Trophoblast cell (in vitro differentiated cells and primary cell): ENCODE results near the gene SLC22A16.
"Not testable (repeated sequence)": the region's sequence is repeated elsewhere in the genome, so short reads cannot be mapped to it uniquely, and the experiment has no call there.

Experiments used
- DNase-seq, 2 donors: peaks; one replicate each; pipeline ENCODE4 v3.0.0-alpha.2; 2016
- H2AFZ ChIP-seq: 2 replicates; pipeline ENCODE4 v1.6.1; 2013; ENCODE audit warnings: low read length, moderate library complexity, mild to moderate bottlenecking; ENCODE audit not compliant: insufficient read depth, poor library complexity
- H2AK5ac ChIP-seq: 2 replicates; pipeline ENCODE4 v1.6.1; 2013; ENCODE audit warnings: mild to moderate bottlenecking, low read length
- H2BK120ac ChIP-seq: 2 replicates; pipeline ENCODE4 v1.6.1; 2013; ENCODE audit warnings: low read length, mild to moderate bottlenecking, moderate library complexity; ENCODE audit not compliant: insufficient read depth, poor library complexity
- H2BK12ac ChIP-seq: 2 replicates; pipeline ENCODE4 v1.6.1; 2013; ENCODE audit warnings: mild to moderate bottlenecking, low read length, moderate library complexity
- H2BK5ac ChIP-seq: 2 replicates; pipeline ENCODE4 v1.6.1; 2013; ENCODE audit warnings: low read length, low read depth, moderate library complexity, mild to moderate bottlenecking; ENCODE audit not compliant: poor library complexity
- H3K14ac ChIP-seq: 2 replicates; pipeline ENCODE4 v1.6.1; 2013; ENCODE audit warnings: mild to moderate bottlenecking, low read length
- H3K18ac ChIP-seq: 2 replicates; pipeline ENCODE4 v1.6.1; 2013; ENCODE audit warnings: mild to moderate bottlenecking, low read length
- H3K23ac ChIP-seq: 2 replicates; pipeline ENCODE4 v1.6.1; 2013; ENCODE audit warnings: low read length
- H3K27ac ChIP-seq: 2 replicates; pipeline ENCODE4 v1.5.1; 2013; ENCODE audit warnings: low read depth, mild to moderate bottlenecking, inconsistent platforms, low read length, moderate library complexity
- H3K27me3 ChIP-seq: 2 replicates; pipeline ENCODE4 v1.6.1; 2013; ENCODE audit warnings: inconsistent platforms, mild to moderate bottlenecking, low read length, moderate library complexity; ENCODE audit not compliant: insufficient read depth
- H3K36me3 ChIP-seq, 2 experiments: 1 replicate in 1 of 2; 2 replicates in 1 of 2; pipeline ENCODE4 v1.6.1; 2013; ENCODE audit warnings: low read length in 2 of 2, mild to moderate bottlenecking in 2 of 2, moderate library complexity in 1 of 2; ENCODE audit not compliant: insufficient read depth in 2 of 2, control insufficient read depth in 1 of 2
- H3K4ac ChIP-seq: 2 replicates; pipeline ENCODE4 v1.6.1; 2013; ENCODE audit warnings: low read depth, mild to moderate bottlenecking, low read length, moderate library complexity
- H3K4me1 ChIP-seq, 2 experiments: 1 replicate in 1 of 2; 2 replicates in 1 of 2; pipeline ENCODE4 v1.6.1; 2013; ENCODE audit warnings: low read length in 2 of 2, mild to moderate bottlenecking in 2 of 2, moderate library complexity in 1 of 2; ENCODE audit not compliant: insufficient read depth in 2 of 2, control insufficient read depth in 1 of 2
- H3K4me2 ChIP-seq: 2 replicates; pipeline ENCODE4 v1.6.1; 2013; ENCODE audit warnings: inconsistent platforms, mild to moderate bottlenecking, low read length, moderate library complexity
- H3K4me3 ChIP-seq: 2 replicates; pipeline ENCODE4 v1.5.1; 2013; ENCODE audit warnings: mild to moderate bottlenecking, low read depth, low read length, inconsistent platforms
- H3K79me1 ChIP-seq: one replicate; pipeline ENCODE4 v1.6.1; 2013; ENCODE audit warnings: low read length
- H3K79me2 ChIP-seq: 2 replicates; pipeline ENCODE4 v1.6.1; 2013; ENCODE audit warnings: low read length, mild to moderate bottlenecking; ENCODE audit not compliant: control insufficient read depth, insufficient read depth, poor library complexity
- H3K9ac ChIP-seq: 2 replicates; pipeline ENCODE4 v1.6.1; 2013; ENCODE audit warnings: mild to moderate bottlenecking, low read length
- H3K9me3 ChIP-seq: 2 replicates; pipeline ENCODE4 v1.6.1; 2013; ENCODE audit warnings: low read depth, mild to moderate bottlenecking, control low read depth, inconsistent platforms, low read length; ENCODE audit not compliant: insufficient read depth
- H4K12ac ChIP-seq: 2 replicates; pipeline ENCODE4 v1.6.1; 2013; ENCODE audit warnings: low read depth, mild to moderate bottlenecking, low read length, moderate library complexity
- H4K8ac ChIP-seq: 2 replicates; pipeline ENCODE4 v1.6.1; 2013; ENCODE audit warnings: low read depth, mild to moderate bottlenecking, low read length, moderate library complexity
- H4K91ac ChIP-seq: one replicate; pipeline ENCODE4 v1.6.1; 2013; ENCODE audit warnings: low read depth, mild to moderate bottlenecking, low read length, moderate library complexity
- WGBS: extraction: QIAGEN DNeasy Blood & Tissue Kit; methylation state at CpG from one replicate; pipeline ENCODE4 v1.1.7; 2013; ENCODE audit warnings: missing lambda C conversion rate; ENCODE audit not compliant: insufficient read length, insufficient coverage; ENCODE audit errors: extremely low coverage; 5-methylcytosine and 5-hydroxymethylcytosine counted together

Gene SLC22A16

DNA sequence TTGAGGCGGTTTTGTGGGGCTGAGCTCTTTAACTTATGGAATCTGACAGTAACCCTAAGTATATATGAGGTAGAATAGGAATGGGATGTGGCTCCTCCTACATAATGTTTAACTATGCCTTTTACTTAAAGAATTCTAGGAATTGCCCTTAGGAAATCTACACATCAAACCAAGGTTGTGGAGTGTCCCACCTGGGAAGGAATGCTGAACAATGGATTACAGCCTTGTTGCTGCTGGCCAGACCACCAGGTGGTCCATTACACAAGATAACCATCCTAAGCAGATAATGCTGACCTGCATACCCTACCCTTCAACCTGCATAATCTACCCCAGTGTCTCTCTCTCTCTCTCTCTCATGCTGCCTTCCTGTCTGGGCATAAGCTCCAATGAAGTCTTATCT lies 35.0 kb upstream of the SLC22A16 start:
- H3K27me3 ChIP-seq, result no peaks in the 10 kb centered on the region
- no peak overlapping the region for H2AK5ac ChIP-seq
- peaks cover 5% of the 10 kb centered on the region for H3K79me2 ChIP-seq
- no CpG with 5 or more reads among the region's 1 CpG for WGBS
- no peak overlapping the region for H2BK12ac ChIP-seq
- no peak overlapping the region for H3K9ac ChIP-seq
- peak overlapping the region; percentile 99 for H2BK5ac ChIP-seq
- H3K18ac ChIP-seq, result no peak overlapping the region
- peaks cover 24% of the 10 kb centered on the region for H3K79me1 ChIP-seq
- H4K8ac ChIP-seq, result no peak overlapping the region
- peak overlapping the region; percentile 99 for H4K91ac ChIP-seq
- H3K4me1 ChIP-seq, result peaks cover 14 to 18% of the 10 kb centered on the region in 2 experiments
- peak overlapping the region; percentile 91 for H3K27ac ChIP-seq
- no peak overlapping the region for H3K4me3 ChIP-seq
- H3K9me3 ChIP-seq, result peaks cover 4% of the 10 kb centered on the region
- H3K23ac ChIP-seq, result no peak overlapping the region
- peak; percentile 83 to 98 for DNase-seq
- no peak overlapping the region for H3K4me2 ChIP-seq
- H4K12ac ChIP-seq, result no peak overlapping the region
- H2AFZ ChIP-seq, result no peak overlapping the region
- H2BK120ac ChIP-seq, result no peak overlapping the region
- H3K14ac ChIP-seq, result no peak overlapping the region
- no peak overlapping the region for H3K4ac ChIP-seq
- H3K36me3 ChIP-seq, result no peaks in the 10 kb centered on the region

DNA sequence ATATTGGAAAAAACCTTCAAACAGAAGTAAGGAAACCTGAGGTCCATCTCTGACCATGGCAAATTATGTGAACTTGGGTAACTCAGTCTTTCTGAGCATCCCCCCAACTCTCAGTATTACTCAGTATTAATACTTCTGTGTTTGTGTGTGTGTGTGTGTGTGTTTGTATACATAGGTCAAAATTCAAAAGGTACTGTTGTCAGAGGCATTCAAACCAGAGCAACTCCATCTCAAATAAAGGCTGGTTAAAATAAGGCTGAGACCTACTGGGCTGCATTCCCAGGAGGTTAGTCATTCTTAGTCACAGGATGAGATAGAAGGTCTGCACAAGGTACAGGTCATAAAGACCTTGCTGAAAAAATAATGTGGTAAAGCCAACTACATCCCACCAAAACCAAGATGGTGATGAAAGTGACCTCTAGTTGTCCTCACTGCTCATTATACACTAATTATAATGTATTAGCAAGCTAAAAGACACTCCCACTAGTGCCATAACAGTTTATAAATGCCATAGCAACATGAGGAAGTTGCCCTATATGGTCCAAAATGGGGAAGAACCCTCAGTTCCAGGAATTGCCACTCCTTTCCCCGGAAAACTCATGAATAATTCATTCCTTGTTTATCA lies 33.3 kb upstream of the SLC22A16 start:
- no peak overlapping the region for H3K18ac ChIP-seq
- no peak overlapping the region for H4K12ac ChIP-seq
- H3K4me1 ChIP-seq, result peaks cover 14 to 18% of the 10 kb centered on the region in 2 experiments
- no peak overlapping the region for H3K9ac ChIP-seq
- H4K91ac ChIP-seq, result no peak overlapping the region
- no peak overlapping the region for H3K4me3 ChIP-seq
- no CpG with 5 or more reads among the region's 1 CpG for WGBS
- no peaks in the 10 kb centered on the region for H3K27me3 ChIP-seq
- peak overlapping the region; percentile 91 for H3K27ac ChIP-seq
- peaks cover 5% of the 10 kb centered on the region for H3K79me2 ChIP-seq
- no peak overlapping the region for H3K4ac ChIP-seq
- H3K4me2 ChIP-seq, result peak overlapping the region; percentile 19
- H3K14ac ChIP-seq, result no peak overlapping the region
- no peak overlapping the region for H3K23ac ChIP-seq
- peak overlapping the region; percentile 59 for H2BK5ac ChIP-seq
- H3K79me1 ChIP-seq, result peaks cover 24% of the 10 kb centered on the region
- no peak overlapping the region for H2BK12ac ChIP-seq
- H2BK120ac ChIP-seq, result peak overlapping the region; percentile 89
- DNase-seq, result peak; percentile 64 to 82
- no peak overlapping the region for H2AFZ ChIP-seq
- H2AK5ac ChIP-seq, result no peak overlapping the region
- no peak overlapping the region for H4K8ac ChIP-seq
- H3K9me3 ChIP-seq, result peaks cover 7% of the 10 kb centered on the region
- no peaks in the 10 kb centered on the region for H3K36me3 ChIP-seq

DNA sequence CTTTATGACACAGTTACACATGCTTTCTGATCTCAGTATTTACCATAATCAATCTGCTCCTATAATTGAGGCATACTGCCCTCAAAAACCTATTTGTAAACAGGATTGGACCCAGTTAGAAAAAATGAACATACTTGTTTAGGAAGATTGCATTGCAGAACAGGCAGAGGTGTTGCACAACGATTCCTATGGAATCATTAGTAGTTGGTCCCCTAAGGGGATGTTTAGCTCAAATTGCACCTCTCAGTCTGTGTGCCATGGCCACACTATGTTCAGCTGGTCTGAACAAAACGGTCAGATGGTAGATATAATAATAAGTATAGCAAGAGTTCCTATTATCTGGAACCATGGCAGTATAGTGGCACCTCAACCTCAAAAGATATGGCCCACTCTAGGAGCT lies 28.5 kb upstream of the SLC22A16 start:
- not testable (repeated sequence) for H2AFZ ChIP-seq, H3K4me2 ChIP-seq, H2BK5ac ChIP-seq, H3K27ac ChIP-seq, H3K4me3 ChIP-seq, H2AK5ac ChIP-seq, H3K79me2 ChIP-seq, H2BK120ac ChIP-seq, H4K91ac ChIP-seq, H3K23ac ChIP-seq, H3K9ac ChIP-seq, H4K12ac ChIP-seq, H4K8ac ChIP-seq, H2BK12ac ChIP-seq, H3K36me3 ChIP-seq, H3K18ac ChIP-seq, H3K4me1 ChIP-seq, H3K9me3 ChIP-seq, H3K79me1 ChIP-seq, H3K14ac ChIP-seq, H3K4ac ChIP-seq, H3K27me3 ChIP-seq
- WGBS, result no CpG with 5 or more reads among the region's 2 CpGs
- DNase-seq, result peak in 1 of 2 donors; percentile 34

DNA sequence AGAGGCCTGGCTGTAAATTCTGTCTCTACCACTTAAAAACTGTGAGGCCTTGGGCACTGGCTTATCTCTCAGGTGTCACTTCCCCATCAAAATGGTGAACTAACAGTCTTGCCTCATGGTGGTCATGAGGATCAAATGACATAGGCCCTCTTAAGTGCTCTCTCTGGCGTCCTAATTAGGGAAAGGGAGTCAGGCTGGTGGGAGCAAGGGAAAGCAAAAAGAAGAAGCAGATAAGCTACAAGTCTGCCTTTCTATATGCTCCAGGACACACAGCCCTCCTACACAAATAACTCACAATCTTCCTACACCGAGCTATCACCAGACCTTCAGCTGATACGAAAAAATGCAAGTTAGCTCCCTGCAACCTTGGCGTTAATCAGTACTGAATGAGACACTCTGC lies 19.5 kb upstream of the SLC22A16 start:
- Histone ChIP-seq H3K9me3 (no peaks in the 10 kb centered on the region), H3K4me2 (no peak overlapping the region), H2BK12ac (no peak overlapping the region), H3K36me3 (no peaks in the 10 kb centered on the region), H3K4me1 (peaks cover 14 to 19% of the 10 kb centered on the region in 2 experiments), H3K14ac (no peak overlapping the region), H3K4me3 (no peak overlapping the region), H4K12ac (no peak overlapping the region), H2BK120ac (peak overlapping the region; percentile 25), H3K4ac (no peak overlapping the region), H3K79me2 (no peaks in the 10 kb centered on the region), H2BK5ac (no peak overlapping the region), H2AK5ac (no peak overlapping the region), H4K8ac (no peak overlapping the region), H3K79me1 (peaks cover 15% of the 10 kb centered on the region), H3K18ac (no peak overlapping the region), H2AFZ (no peak overlapping the region), H3K9ac (no peak overlapping the region), H4K91ac (peak overlapping the region; percentile 12), H3K27ac (peak overlapping the region; percentile 59), H3K27me3 (no peaks in the 10 kb centered on the region), H3K23ac (no peak overlapping the region)
- no CpG with 5 or more reads among the region's 4 CpGs for WGBS
- no peak for DNase-seq
